ENCODE measurements around the gene CLEC4F. TPM values are rescaled to one million over a fixed set of nuclear protein-coding genes. Genes with fewer than 3 reads are reported as not detected.

The CLEC4F gene
- total RNA-seq, 1 experiment from 2014 or later = not detected

GRCh38 chr2:70828914-70829824 lies 8.8 kb upstream of the CLEC4F start:
- ChIA-PET CTCF (interaction anchor here (1.0 to 1.2 kb wide), 2 partner anchors 39 to 155 kb away, joined by 3 read pairs; partner anchors contain the start of gene FIGLA), POLR2A (no interaction called here)
- ATAC-seq (no peak), DNase-seq (ENCODE audit: low spot score) (no peak)
- Mint-ChIP-seq H3K36me3 (no peaks in the 10 kb centered on the region), H3K4me3 (no peak overlapping the region), H3K9me3 (peaks cover 6% of the 10 kb centered on the region; the same call in 1 of the 2 replicates), H3K27me3 (ENCODE audit: low read depth) (peaks cover 27% of the 10 kb centered on the region), H3K27ac (no peak overlapping the region), H3K4me1 (peaks cover 15% of the 10 kb centered on the region)
- TF ChIP-seq CBFB (CRISPR knock-in tag; IDR thresholded peaks at IDR 0.05; ENCODE audit: low read depth) (no peak), ZNF219 (CRISPR knock-in tag; IDR thresholded peaks at IDR 0.05; ENCODE audit: borderline replicate concordance) (no peak)

- TF ChIP-seq FOXP1 (CRISPR knock-in tag; IDR thresholded peaks at IDR 0.05; ENCODE audit: borderline replicate concordance) (no peak), PRDM15 (CRISPR knock-in tag; IDR thresholded peaks at IDR 0.05) (no peak), TCF7 (CRISPR knock-in tag; IDR thresholded peaks at IDR 0.05; ENCODE audit: low read depth) (no peak), ZNF121 (CRISPR knock-in tag; IDR thresholded peaks at IDR 0.05) (no peak), GTF2I (CRISPR knock-in tag; conservative IDR thresholded peaks at IDR 0.05) (no peak), HMGA2 (CRISPR knock-in tag; IDR thresholded peaks at IDR 0.05) (no peak), CDX4 (CRISPR knock-in tag; IDR thresholded peaks at IDR 0.05; ENCODE audit: borderline replicate concordance) (no peak), ZNF219 (CRISPR knock-in tag; IDR thresholded peaks at IDR 0.05; ENCODE audit: borderline replicate concordance) (no peak), NFYB (CRISPR knock-in tag; conservative IDR thresholded peaks at IDR 0.05; ENCODE audit: low read depth) (no peak), IRF2 (CRISPR knock-in tag; IDR thresholded peaks at IDR 0.05; ENCODE audit: borderline replicate concordance, low read depth) (no peak), TP53 (CRISPR knock-in tag; IDR thresholded peaks at IDR 0.05) (no peak)
- ATAC-seq (peak; percentile 70), DNase-seq (ENCODE audit: low spot score) (no peak)
- peaks cover 15% of the 10 kb centered on the region for H3K4me1 Mint-ChIP-seq
- ChIA-PET POLR2A (no interaction called here), CTCF (interaction anchor here (1.2 kb wide), 1 partner anchor 157 kb away, joined by 3 read pairs; no protein-coding TSS in a partner anchor)
- H3K27ac Mint-ChIP-seq = no peak overlapping the region
- no peaks in the 10 kb centered on the region for H3K36me3 Mint-ChIP-seq
- peaks cover 27% of the 10 kb centered on the region for H3K27me3 Mint-ChIP-seq (ENCODE audit: low read depth)
- H3K4me3 Mint-ChIP-seq = no peak overlapping the region
- H3K9me3 Mint-ChIP-seq = no peaks in the 10 kb centered on the region
Observed at GRCh38 chr2:70828115-70828514, 7.7 kb upstream of the CLEC4F start.

GRCh38 chr2:70827388-70827787 lies 7.0 kb upstream of the CLEC4F start:
- peaks cover 24% of the 10 kb centered on the region for H3K27me3 Mint-ChIP-seq (ENCODE audit: low read depth)
- no peaks in the 10 kb centered on the region for H3K36me3 Mint-ChIP-seq
- TF ChIP-seq ZNF396 (CRISPR knock-in tag; IDR thresholded peaks at IDR 0.05; ENCODE audit: borderline replicate concordance) (no peak), SOX15 (CRISPR knock-in tag; IDR thresholded peaks at IDR 0.05) (no peak), JUN (CRISPR knock-in tag; IDR thresholded peaks at IDR 0.05) (no peak), CBFB (CRISPR knock-in tag; IDR thresholded peaks at IDR 0.05; ENCODE audit: low read depth) (no peak)
- ATAC-seq = no peak
- no peaks in the 10 kb centered on the region for H3K9me3 Mint-ChIP-seq
- CTCF ChIA-PET = no interaction called here
- POLR2A ChIA-PET = no interaction called here
- H3K4me3 Mint-ChIP-seq = no peak overlapping the region
- H3K27ac Mint-ChIP-seq = no peak overlapping the region
- no peak for DNase-seq (ENCODE audit: low spot score)
- H3K4me1 Mint-ChIP-seq = peaks cover 15% of the 10 kb centered on the region

Measured in WTC11 (cell line).